ENCODE measurements around the gene ACACB.

DNA sequence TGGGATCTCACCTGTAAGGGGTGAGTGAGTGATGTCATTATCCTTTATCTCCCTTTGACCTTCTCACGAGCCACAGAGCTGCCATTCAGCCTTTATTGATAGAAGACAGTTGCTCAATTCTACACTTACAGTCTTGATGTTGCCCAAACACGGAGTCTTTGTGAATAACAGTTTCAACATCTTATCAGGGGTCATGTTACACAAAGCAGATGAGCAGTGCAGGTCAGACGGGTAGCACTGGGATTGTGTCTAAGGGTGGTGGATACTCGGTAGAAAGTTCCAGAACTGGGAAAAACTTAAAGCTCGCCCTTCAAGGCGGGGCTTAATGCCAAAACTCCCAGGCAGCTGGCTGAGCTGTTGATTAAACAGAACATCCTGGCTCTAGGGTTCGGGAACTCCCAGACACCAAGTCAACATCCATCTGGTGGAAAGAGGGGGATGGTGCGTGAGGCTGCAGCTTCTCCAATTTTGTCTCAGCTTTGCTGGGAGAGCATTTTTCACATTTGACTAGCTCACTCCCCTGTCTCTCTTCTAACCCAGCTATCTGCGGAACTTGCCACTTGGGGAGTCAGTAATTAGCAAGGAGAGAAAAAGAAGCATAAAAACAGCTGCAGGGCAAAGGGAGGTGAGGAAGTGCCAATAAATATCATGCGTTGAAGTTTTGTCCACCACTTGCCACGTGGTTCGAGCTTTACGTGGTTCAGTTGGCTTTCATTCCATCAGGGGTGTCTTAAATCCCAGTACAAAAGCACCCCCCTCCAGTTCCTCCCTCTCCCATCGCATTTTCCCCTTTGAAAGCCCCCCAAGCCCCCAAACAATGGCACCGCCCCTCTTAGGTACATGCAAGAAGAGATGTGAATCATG is 161.7 kb downstream of the ACACB start:
- TF ChIP-seq CTCF (conservative IDR thresholded peaks at IDR 0.05; ENCODE audit: low read depth, low read length) (no peak), EZH2 (IDR thresholded peaks at IDR 0.05; ENCODE audit: borderline replicate concordance, low read depth, low read length, poor library complexity, severe bottlenecking) (no peak)

Measured in A673 (cell line).